Stomach smooth muscle (tissue), 2 donors: ENCODE data around the gene RCAN1.
"Not testable (repeated sequence)": the region's sequence is repeated elsewhere in the genome, so short reads cannot be mapped to it uniquely, and the experiment has no call there.

ENCODE experiments used
- H3K27ac ChIP-seq: one replicate; pipeline ENCODE4 v1.7.0; 2013; ENCODE audit warnings: mild to moderate bottlenecking, low read length, inconsistent platforms
- H3K27me3 ChIP-seq, 2 donors: one replicate each; pipeline ENCODE4 v1.7.0; 2013; ENCODE audit warnings: low read length in 2 of 2; ENCODE audit not compliant: insufficient read depth in 2 of 2, control insufficient read depth in 1 of 2
- H3K36me3 ChIP-seq, 2 donors: one replicate each; pipeline ENCODE4 v1.7.0; 2013; ENCODE audit warnings: low read length in 2 of 2; ENCODE audit not compliant: control insufficient read depth in 2 of 2, insufficient read depth in 2 of 2
- H3K4me1 ChIP-seq: one replicate; pipeline ENCODE4 v1.7.0; 2013; ENCODE audit warnings: low read length; ENCODE audit not compliant: control insufficient read depth, insufficient read depth
- H3K4me3 ChIP-seq, 2 donors: one replicate each; pipeline ENCODE4 v1.7.0; 2013; ENCODE audit warnings: low read length in 2 of 2
- H3K9ac ChIP-seq, 2 donors: one replicate each; pipeline ENCODE4 v1.7.0; 2013; ENCODE audit warnings: low read length in 2 of 2, mild to moderate bottlenecking in 1 of 2
- H3K9me3 ChIP-seq, 2 donors: one replicate each; pipeline ENCODE4 v1.7.0; 2013; ENCODE audit warnings: low read length in 2 of 2; ENCODE audit not compliant: control insufficient read depth in 2 of 2
- donor health status: healthy.
- donor health status: Pancreatic carcinoma.

RCAN1 gene

DNA sequence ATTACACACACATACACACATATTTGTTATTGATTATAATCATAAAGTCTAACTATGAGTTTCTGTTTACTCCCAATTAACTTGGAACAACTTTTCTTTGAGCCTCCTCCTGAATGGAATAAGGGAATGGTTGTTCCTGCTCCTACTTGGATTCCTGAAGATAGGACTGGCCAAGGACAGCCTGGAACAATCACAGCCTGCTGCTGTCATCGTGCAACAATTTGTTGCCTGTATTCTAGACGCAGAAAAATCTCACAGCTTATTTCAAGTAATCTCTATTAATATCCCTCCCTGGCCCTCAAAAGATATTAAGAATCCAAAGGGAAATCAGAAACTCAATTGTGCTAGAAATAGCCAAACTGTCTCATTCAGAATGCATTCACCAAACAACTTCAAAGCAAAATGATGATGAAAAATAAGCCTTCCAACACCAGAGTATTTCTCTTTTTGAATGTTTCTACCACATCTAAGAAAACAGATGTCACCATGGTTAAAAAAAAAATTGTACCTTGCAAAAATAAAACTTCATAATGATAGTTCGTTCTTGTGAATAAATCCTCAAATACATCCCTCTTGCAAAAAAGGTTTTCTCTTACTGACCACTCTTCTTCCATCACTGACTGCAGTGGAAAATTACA, 30.9 kb downstream of the RCAN1 start:
- H3K36me3 ChIP-seq, result no peaks in the 10 kb centered on the region
- no peaks in the 10 kb centered on the region for H3K9me3 ChIP-seq
- peaks cover 18% of the 10 kb centered on the region for H3K4me1 ChIP-seq
- no peak overlapping the region for H3K4me3 ChIP-seq
- H3K9ac ChIP-seq, result no peak overlapping the region
- H3K27ac ChIP-seq, result no peak overlapping the region
- H3K27me3 ChIP-seq, result no peaks in the 10 kb centered on the region

DNA sequence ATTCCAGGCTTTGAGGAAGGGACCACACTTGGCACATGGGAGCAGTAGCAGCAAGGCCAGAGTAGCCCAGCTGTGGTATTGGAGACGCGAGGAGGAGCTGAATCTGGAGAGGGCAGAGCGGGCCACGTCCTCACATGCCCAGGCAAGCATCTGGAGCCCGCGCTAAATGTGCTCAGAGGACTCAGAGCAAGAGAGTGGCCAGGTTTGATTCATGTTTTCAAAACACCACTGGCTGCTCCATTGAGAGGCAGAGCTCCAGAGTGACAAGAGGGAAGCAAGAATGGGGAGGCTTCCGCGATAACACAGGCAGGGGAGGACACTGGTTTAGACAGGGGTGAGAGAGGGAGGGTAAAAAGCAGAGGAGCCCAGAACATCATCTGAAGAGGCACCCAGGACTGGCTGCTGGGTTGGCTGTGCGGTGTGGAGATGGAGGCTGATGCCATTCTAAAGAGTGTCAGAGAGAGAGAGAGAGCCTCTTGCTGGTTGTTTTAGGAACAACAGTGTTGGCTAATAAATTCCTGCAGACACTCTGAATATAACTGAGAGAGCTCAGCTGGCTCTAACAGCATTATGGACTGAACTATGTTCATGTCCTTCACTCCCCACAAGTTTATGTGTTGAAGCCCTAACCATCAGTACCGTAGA, 32.3 kb downstream of the RCAN1 start:
- Histone ChIP-seq H3K9me3 (no peaks in the 10 kb centered on the region), H3K4me3 (no peak overlapping the region), H3K9ac (no peak overlapping the region), H3K27me3 (no peaks in the 10 kb centered on the region), H3K36me3 (no peaks in the 10 kb centered on the region), H3K4me1 (peaks cover 18% of the 10 kb centered on the region), H3K27ac (no peak overlapping the region)

DNA sequence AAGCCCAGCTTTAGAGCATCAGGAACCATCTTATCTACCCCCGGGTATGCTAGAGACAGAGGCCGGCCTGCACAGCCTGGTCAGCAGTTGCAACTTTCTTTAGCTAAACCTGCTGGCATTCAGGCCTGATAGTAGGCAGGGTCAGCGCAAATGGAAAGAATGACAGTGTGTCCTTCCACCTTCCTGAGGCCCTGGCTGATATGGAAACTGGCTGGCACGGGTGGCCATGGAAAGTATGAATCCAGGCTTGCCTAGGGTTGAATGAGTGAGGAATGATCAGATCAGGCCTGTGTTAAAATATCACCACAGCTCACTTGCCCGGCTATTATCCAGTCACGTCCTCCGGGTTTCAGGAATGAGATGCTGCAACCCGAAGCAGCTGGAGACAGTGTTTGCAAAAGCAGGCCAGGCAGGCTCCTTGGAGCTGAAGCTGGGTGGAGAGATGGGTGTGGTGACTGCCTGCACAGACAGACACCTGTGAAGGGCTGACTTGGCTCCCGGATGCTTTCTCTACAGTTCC, 34.7 kb downstream of the RCAN1 start:
- no peak overlapping the region for H3K27ac ChIP-seq
- peaks cover 29% of the 10 kb centered on the region for H3K4me1 ChIP-seq
- no peaks in the 10 kb centered on the region for H3K27me3 ChIP-seq
- H3K9ac ChIP-seq, result no peak overlapping the region
- H3K9me3 ChIP-seq, result no peaks in the 10 kb centered on the region
- no peaks in the 10 kb centered on the region for H3K36me3 ChIP-seq
- H3K4me3 ChIP-seq, result no peak overlapping the region

- Histone ChIP-seq H3K9ac (no peak overlapping the region), H3K4me1 (peaks cover 30% of the 10 kb centered on the region), H3K4me3 (no peak overlapping the region), H3K36me3 (no peaks in the 10 kb centered on the region), H3K9me3 (no peaks in the 10 kb centered on the region), H3K27me3 (no peaks in the 10 kb centered on the region), H3K27ac (no peak overlapping the region)
These were observed 35.5 kb downstream of the RCAN1 start for GRCh38 chr21:34579411-34579810.

DNA sequence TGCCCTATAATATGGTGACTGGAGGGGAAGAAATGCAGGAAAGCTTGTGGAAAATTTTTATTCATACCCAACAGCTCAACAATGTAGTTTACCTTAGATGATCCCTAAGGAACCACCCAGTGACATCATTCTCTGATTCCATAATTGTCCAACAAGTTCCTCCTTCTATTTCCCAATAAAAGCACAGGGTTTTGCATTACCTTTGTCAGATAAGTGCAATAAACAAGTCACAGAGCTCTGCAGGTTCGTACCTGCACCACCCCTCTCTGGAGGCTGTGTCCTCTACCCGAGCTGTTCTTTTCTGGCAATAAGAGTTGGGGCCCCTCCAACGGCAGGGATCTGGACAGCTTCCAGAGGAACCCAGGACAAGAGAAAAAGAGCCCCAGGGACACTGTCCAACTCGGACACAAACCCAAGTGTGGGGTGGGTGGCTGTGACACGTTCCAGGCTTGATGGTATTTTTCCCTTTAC, 38.8 kb downstream of the RCAN1 start:
- Histone ChIP-seq H3K27me3 (no peaks in the 10 kb centered on the region), H3K4me1 (peaks cover 22% of the 10 kb centered on the region), H3K9ac (no peak overlapping the region), H3K27ac (no peak overlapping the region), H3K36me3 (no peaks in the 10 kb centered on the region), H3K4me3 (no peak overlapping the region), H3K9me3 (no peaks in the 10 kb centered on the region)

- H3K36me3 ChIP-seq, result no peaks in the 10 kb centered on the region
- peaks cover 11% of the 10 kb centered on the region for H3K4me1 ChIP-seq
- no peak overlapping the region for H3K4me3 ChIP-seq
- H3K9ac ChIP-seq, result no peak overlapping the region
- H3K27ac ChIP-seq, result no peak overlapping the region
- no peaks in the 10 kb centered on the region for H3K27me3 ChIP-seq
- no peaks in the 10 kb centered on the region for H3K9me3 ChIP-seq
These were observed 40.0 kb downstream of the RCAN1 start for GRCh38 chr21:34574601-34575529.

DNA sequence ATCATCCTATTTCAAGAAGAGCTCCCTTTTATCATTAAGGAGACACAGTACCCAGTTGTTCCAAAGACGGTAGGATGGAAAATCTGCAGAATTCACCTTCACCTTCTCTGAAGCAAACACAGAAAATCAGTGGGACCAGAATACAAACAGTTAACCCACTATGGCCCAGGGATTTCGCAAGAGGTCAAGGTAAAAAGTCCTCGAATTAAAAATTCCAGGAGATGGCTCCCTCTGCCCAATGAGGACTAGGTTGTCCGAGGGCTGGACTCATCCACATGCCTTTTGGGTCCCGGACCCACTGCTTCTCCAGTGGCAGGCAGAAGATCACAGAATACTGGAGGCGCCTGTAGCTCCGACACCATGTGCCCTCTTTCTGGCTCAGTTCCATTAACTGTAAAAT, 42.9 kb downstream of the RCAN1 start:
- Histone ChIP-seq H3K4me3 (no peak overlapping the region), H3K9ac (no peak overlapping the region), H3K27me3 (no peaks in the 10 kb centered on the region), H3K27ac (no peak overlapping the region), H3K9me3 (no peaks in the 10 kb centered on the region), H3K4me1 (peaks cover 11% of the 10 kb centered on the region), H3K36me3 (no peaks in the 10 kb centered on the region)

- peaks cover 4% of the 10 kb centered on the region for H3K4me1 ChIP-seq
- no peak overlapping the region for H3K27ac ChIP-seq
- H3K9me3 ChIP-seq, result no peaks in the 10 kb centered on the region
- H3K4me3 ChIP-seq, result no peak overlapping the region
- H3K36me3 ChIP-seq, result peaks cover 0 to 1% of the 10 kb centered on the region in 2 donors
- no peaks in the 10 kb centered on the region for H3K27me3 ChIP-seq
- H3K9ac ChIP-seq, result no peak overlapping the region
These were observed 44.6 kb downstream of the RCAN1 start for GRCh38 chr21:34570313-34570712.

GRCh38 chr21:34569381-34569979, 45.4 kb downstream of the RCAN1 start:
- H3K27ac ChIP-seq, result no peak overlapping the region
- H3K36me3 ChIP-seq, result peaks cover 0 to 2% of the 10 kb centered on the region in 2 donors
- no peak overlapping the region for H3K9ac ChIP-seq
- no peaks in the 10 kb centered on the region for H3K9me3 ChIP-seq
- H3K4me1 ChIP-seq, result peaks cover 7% of the 10 kb centered on the region
- no peak overlapping the region for H3K4me3 ChIP-seq
- no peaks in the 10 kb centered on the region for H3K27me3 ChIP-seq

DNA sequence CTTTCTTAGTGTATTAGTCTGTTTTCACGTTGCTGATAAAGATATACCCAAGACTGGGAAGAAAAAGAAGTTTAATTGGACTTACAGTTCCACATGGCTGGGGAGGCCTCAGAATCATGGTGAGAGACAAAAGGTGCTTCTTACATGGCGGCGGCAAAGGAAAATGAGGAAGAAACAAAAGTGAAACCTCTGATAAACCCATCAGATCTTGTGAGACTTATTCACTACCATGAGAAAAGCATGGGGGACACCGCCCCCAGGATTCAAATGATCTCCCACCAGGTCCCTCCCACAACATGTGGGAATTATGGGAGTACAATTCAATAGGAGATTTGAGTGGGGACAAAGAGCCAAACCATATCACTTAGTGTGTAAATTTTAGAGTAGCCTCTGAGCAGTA, 46.1 kb downstream of the RCAN1 start:
- not testable (repeated sequence) for H3K27ac ChIP-seq, H3K4me3 ChIP-seq, H3K27me3 ChIP-seq, H3K36me3 ChIP-seq, H3K4me1 ChIP-seq, H3K9me3 ChIP-seq, H3K9ac ChIP-seq
